SU-DHL-6 (cell line): ENCODE data around the gene PKHD1.

Experiments used
- H2AFZ ChIP-seq: fragments of 200-600 bp; sonication (generic); 2 replicates; pipeline ENCODE4 v1.6.1; 2014; ENCODE audit warnings: low read depth, mild to moderate bottlenecking, moderate library complexity, mixed read lengths, antibody characterized with exemption, low read length; ENCODE audit not compliant: severe bottlenecking
- H3F3A ChIP-seq: fragments of 200-600 bp; shearing (Covaris generic); 2 replicates; pipeline ENCODE4 v1.6.0; 2016; ENCODE audit warnings: antibody characterized with exemption, mild to moderate bottlenecking; ENCODE audit not compliant: insufficient read depth
- H3K27ac ChIP-seq: fragments of 200-600 bp; sonication (generic); 2 replicates; pipeline ENCODE4 v1.5.1; 2016; ENCODE audit warnings: low read depth, mild to moderate bottlenecking, low read length, moderate library complexity, mixed read lengths
- H3K27me3 ChIP-seq: fragments of 200-600 bp; sonication (generic), shearing (Covaris generic); 2 replicates; pipeline ENCODE4 v1.6.0; 2014; ENCODE audit warnings: mild to moderate bottlenecking, low read length
- H3K36me3 ChIP-seq: fragments of 200-600 bp; sonication (generic); 2 replicates; pipeline ENCODE4 v1.6.1; 2014; ENCODE audit warnings: mild to moderate bottlenecking, low read length, mixed read lengths
- H3K4me2 ChIP-seq: fragments of 300-600, 200-600 bp; shearing (Covaris generic), sonication (generic); 2 replicates; pipeline ENCODE4 v1.6.0; 2014; ENCODE audit warnings: low read length, low read depth, mild to moderate bottlenecking; ENCODE audit not compliant: poor library complexity, severe bottlenecking
- H3K4me3 ChIP-seq: fragments of 200-600 bp; sonication (generic); 2 replicates; pipeline ENCODE4 v1.5.1; 2014; ENCODE audit warnings: antibody characterized with exemption, low read length, mild to moderate bottlenecking, mixed read lengths; ENCODE audit not compliant: insufficient read depth, poor library complexity, severe bottlenecking
- H3K79me2 ChIP-seq: fragments of 200-600 bp; sonication (generic); 2 replicates; pipeline ENCODE4 v1.6.1; 2014; ENCODE audit warnings: mild to moderate bottlenecking, low read length, moderate library complexity; ENCODE audit not compliant: insufficient read depth
- H3K9ac ChIP-seq: fragments of 200-600 bp; sonication (generic); 2 replicates; pipeline ENCODE4 v1.7.0; 2014; ENCODE audit warnings: mild to moderate bottlenecking, low read length
- H3K9me2 ChIP-seq: fragments of 200-600 bp; sonication (generic); replicated peaks from 2 replicates; pipeline ENCODE4 v1.6.1; 2014; ENCODE audit warnings: low read length; ENCODE audit not compliant: insufficient read depth
- H3K9me3 ChIP-seq: fragments of 200-600 bp; sonication (generic); 2 replicates; pipeline ENCODE4 v1.6.1; 2014; ENCODE audit warnings: low read length, mixed read lengths; ENCODE audit not compliant: insufficient read depth
- H4K20me1 ChIP-seq: fragments of 200-600 bp; sonication (generic); 2 replicates; pipeline ENCODE4 v1.6.1; 2014; ENCODE audit warnings: low read depth, mild to moderate bottlenecking, antibody characterized with exemption, low read length, moderate library complexity, mixed read lengths
- EZH2phosphoT487 ChIP-seq: fragments of 200-600 bp; sonication (generic), shearing (Covaris generic); conservative IDR thresholded peaks from 2 replicates; pipeline ENCODE4 v1.6.1; 2018; ENCODE audit warnings: mild to moderate bottlenecking, antibody characterized with exemption, low read length, moderate library complexity, mixed read lengths
- TF ChIP-seq, protein P1 (sequence below): fragments of 200-600 bp; sonication (generic); IDR thresholded peaks from one replicate; pipeline ENCODE4 v1.5.1; 2017; ENCODE audit warnings: antibody characterized with exemption, mild to moderate bottlenecking, low read length, moderate library complexity; ENCODE audit not compliant: insufficient read depth, poor library complexity, severe bottlenecking

The PKHD1 gene

GRCh38 chr6:52087498-52087999 is at the start of gene PKHD1:
Gene PKHD1 (minus strand): TSS chr6:52087613. CDS start chr6:52084933, 2,680 bp downstream.
- Histone ChIP-seq H3F3A (no peaks in the 10 kb centered on the region), H3K9me3 (no peaks in the 10 kb centered on the region), H3K27me3 (no peaks in the 10 kb centered on the region), H3K4me3 (no peak within 1 kb of the TSS), H2AFZ (no peak within 1 kb of the TSS), H3K27ac (no peak within 1 kb of the TSS), H3K36me3 (no peaks in the 10 kb centered on the region), H3K9me2 (no peaks in the 10 kb centered on the region), H3K9ac (no peak within 1 kb of the TSS), H3K79me2 (no peaks in the 10 kb centered on the region), H4K20me1 (no peaks in the 10 kb centered on the region), H3K4me2 (no peak within 1 kb of the TSS)
- TF ChIP-seq EZH2phosphoT487, result no peak
- TF ChIP-seq, protein P1, sequence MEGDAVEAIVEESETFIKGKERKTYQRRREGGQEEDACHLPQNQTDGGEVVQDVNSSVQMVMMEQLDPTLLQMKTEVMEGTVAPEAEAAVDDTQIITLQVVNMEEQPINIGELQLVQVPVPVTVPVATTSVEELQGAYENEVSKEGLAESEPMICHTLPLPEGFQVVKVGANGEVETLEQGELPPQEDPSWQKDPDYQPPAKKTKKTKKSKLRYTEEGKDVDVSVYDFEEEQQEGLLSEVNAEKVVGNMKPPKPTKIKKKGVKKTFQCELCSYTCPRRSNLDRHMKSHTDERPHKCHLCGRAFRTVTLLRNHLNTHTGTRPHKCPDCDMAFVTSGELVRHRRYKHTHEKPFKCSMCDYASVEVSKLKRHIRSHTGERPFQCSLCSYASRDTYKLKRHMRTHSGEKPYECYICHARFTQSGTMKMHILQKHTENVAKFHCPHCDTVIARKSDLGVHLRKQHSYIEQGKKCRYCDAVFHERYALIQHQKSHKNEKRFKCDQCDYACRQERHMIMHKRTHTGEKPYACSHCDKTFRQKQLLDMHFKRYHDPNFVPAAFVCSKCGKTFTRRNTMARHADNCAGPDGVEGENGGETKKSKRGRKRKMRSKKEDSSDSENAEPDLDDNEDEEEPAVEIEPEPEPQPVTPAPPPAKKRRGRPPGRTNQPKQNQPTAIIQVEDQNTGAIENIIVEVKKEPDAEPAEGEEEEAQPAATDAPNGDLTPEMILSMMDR, result peak; percentile 62

DNA sequence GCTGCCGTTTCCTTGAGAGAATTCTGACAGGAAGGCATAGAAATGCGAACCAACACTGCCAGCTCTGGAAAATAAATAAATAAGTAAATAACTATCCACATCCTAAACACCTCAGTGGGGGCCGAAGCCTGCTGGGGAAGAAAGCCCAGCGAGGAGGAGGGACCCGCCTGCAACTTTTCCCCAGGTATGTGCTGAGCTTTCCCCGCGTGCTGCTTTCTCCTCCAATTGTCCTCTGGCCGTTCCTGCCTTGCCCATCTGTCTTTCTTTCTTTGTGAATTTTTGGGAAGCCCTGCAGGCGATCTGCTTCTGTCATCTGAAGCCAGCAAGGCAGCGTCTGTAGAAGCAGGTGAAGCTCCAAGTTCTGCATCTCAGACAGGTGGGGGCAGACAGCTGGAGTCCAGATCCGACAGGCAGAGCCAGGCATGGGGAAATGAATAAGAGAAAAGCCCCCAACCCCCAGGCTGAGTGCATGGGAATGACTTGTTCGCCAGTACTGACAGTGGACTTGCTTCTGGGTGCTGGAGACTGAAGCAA is 49.6 kb upstream of the PKHD1 start:
- H3K27ac ChIP-seq, result no peak overlapping the region
- no peaks in the 10 kb centered on the region for H3F3A ChIP-seq
- H3K36me3 ChIP-seq, result no peaks in the 10 kb centered on the region
- no peak for TF ChIP-seq EZH2phosphoT487
- TF ChIP-seq, protein P1, result no peak
- H3K4me3 ChIP-seq, result no peak overlapping the region
- no peaks in the 10 kb centered on the region for H3K9me2 ChIP-seq
- no peaks in the 10 kb centered on the region for H3K9me3 ChIP-seq
- H3K27me3 ChIP-seq, result no peaks in the 10 kb centered on the region
- H3K4me2 ChIP-seq, result no peak overlapping the region
- no peak overlapping the region for H2AFZ ChIP-seq
- no peaks in the 10 kb centered on the region for H4K20me1 ChIP-seq
- H3K79me2 ChIP-seq, result no peaks in the 10 kb centered on the region
- H3K9ac ChIP-seq, result no peak overlapping the region

DNA sequence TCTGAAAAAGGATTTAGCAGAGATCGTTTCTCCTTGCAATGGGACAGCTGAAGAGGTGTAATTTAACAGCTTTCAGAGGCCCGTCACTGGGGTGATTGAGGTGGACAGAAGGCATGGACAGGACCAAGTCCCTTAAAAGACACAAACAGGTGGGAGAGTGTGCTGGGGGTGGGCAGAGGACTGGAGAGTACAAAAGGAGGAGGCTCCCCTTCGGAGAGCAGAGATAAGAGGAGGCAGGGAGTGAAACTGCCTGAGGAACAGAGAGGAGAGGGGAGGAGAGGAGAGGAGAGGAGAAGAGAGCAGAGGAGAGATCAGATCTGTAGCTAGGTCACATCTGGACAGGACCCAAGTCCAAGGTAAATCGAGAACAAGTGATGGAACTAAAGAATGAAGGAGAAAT is 48.6 kb upstream of the PKHD1 start:
- Histone ChIP-seq H3K27ac (no peak overlapping the region), H3K4me2 (no peak overlapping the region), H3K36me3 (no peaks in the 10 kb centered on the region), H2AFZ (no peak overlapping the region), H4K20me1 (no peaks in the 10 kb centered on the region), H3K27me3 (no peaks in the 10 kb centered on the region), H3K79me2 (no peaks in the 10 kb centered on the region), H3K9ac (no peak overlapping the region), H3K4me3 (no peak overlapping the region), H3F3A (no peaks in the 10 kb centered on the region), H3K9me3 (no peaks in the 10 kb centered on the region), H3K9me2 (no peaks in the 10 kb centered on the region)
- TF ChIP-seq, protein P1, result no peak
- no peak for TF ChIP-seq EZH2phosphoT487
